Kidney glomerular epithelial cell (primary cell): ENCODE data around the gene NAA10.
A peak's percentile ranks its signal among the peaks of the same experiment; 100 is the strongest.
"Not testable (repeated sequence)": the region's sequence is repeated elsewhere in the genome, so short reads cannot be mapped to it uniquely, and the experiment has no call there.

ENCODE experiments used
- DNase-seq: peaks from one replicate; lab custom pipeline; 2025; lab: John Stamatoyannopoulos, UW

NAA10 gene

GRCh38 chrX:153934762-153935325, at the start of gene NAA10:
NAA10 (minus strand) TSS chrX:153935037; CDS start chrX:153934904, 133 bp downstream.
- DNase-seq, result peak; percentile 12

- no peak for DNase-seq
These were observed 48.5 kb upstream of the NAA10 start for GRCh38 chrX:153983321-153983801.

- DNase-seq, result no peak
These were observed 47.1 kb upstream of the NAA10 start for GRCh38 chrX:153981771-153982533.

GRCh38 chrX:153981231-153981630, 46.4 kb upstream of the NAA10 start:
- no peak for DNase-seq

- not testable (repeated sequence) for DNase-seq
These were observed 45.6 kb upstream of the NAA10 start for GRCh38 chrX:153980394-153980793.

- DNase-seq, result no peak
These were observed 40.0 kb upstream of the NAA10 start for GRCh38 chrX:153974726-153975286.

- no peak for DNase-seq
These were observed 39.3 kb upstream of the NAA10 start for GRCh38 chrX:153974003-153974725.

GRCh38 chrX:153973127-153974002, 38.5 kb upstream of the NAA10 start:
- DNase-seq, result no peak

- DNase-seq, result peak; percentile 49
These were observed 37.7 kb upstream of the NAA10 start, which contains the start of gene TMEM187 for GRCh38 chrX:153972368-153973126. TMEM187 (plus strand) TSS chrX:153972754; CDS start chrX:153982063, 9,309 bp downstream.

GRCh38 chrX:153971450-153972367, 36.9 kb upstream of the NAA10 start, which contains the start of gene HCFC1:
HCFC1 (minus strand) TSS chrX:153971818; CDS start chrX:153970840, 978 bp downstream.
- peak; percentile 75 for DNase-seq

GRCh38 chrX:153971124-153971449, 36.2 kb upstream of the NAA10 start:
- peak; percentile 39 for DNase-seq

GRCh38 chrX:153970357-153971123, 35.7 kb upstream of the NAA10 start:
- no peak for DNase-seq

GRCh38 chrX:153969904-153970356, 35.1 kb upstream of the NAA10 start:
- DNase-seq, result no peak

- no peak for DNase-seq
These were observed 34.5 kb upstream of the NAA10 start for GRCh38 chrX:153969125-153969903.

GRCh38 chrX:153968754-153969124, 33.9 kb upstream of the NAA10 start:
- no peak for DNase-seq

- DNase-seq, result no peak
These were observed 33.4 kb upstream of the NAA10 start for GRCh38 chrX:153968255-153968654.

- no peak for DNase-seq
These were observed 32.8 kb upstream of the NAA10 start for GRCh38 chrX:153967536-153968224.
